CD14-positive monocyte (primary cell): ENCODE results near the gene EIPR1. TPM values are rescaled to one million over a fixed set of nuclear protein-coding genes. Genes with fewer than 3 reads are reported as not detected.

ENCODE experiments used
- DNase-seq, 3 donors: peaks; one replicate each; pipeline ENCODE4 v3.0.0-alpha.2; 2011 to 2022
- H2AFZ ChIP-seq: 2 replicates; pipeline ENCODE4 v1.6.0; 2012; ENCODE audit warnings: mild to moderate bottlenecking, low read depth, low read length, inconsistent platforms; ENCODE audit not compliant: insufficient read depth, poor library complexity, severe bottlenecking
- H3K27ac ChIP-seq, 2 donors: 1 replicate in 1 of 2; 2 replicates in 1 of 2; pipeline ENCODE4 v1.5.1; 2012 to 2013; ENCODE audit warnings: low read length in 2 of 2, control low read depth in 1 of 2, inconsistent platforms in 1 of 2, low read depth in 1 of 2, mild to moderate bottlenecking in 1 of 2
- H3K27me3 ChIP-seq, 2 donors: one replicate each; pipeline versions ENCODE4 v1.6.0 to v1.6.1; 2011 to 2013; ENCODE audit warnings: low read length in 2 of 2; ENCODE audit not compliant: control insufficient read depth in 2 of 2, insufficient read depth in 2 of 2
- H3K36me3 ChIP-seq, 2 donors: replicated peaks in 1 of 2; 1 replicate in 1 of 2; 2 replicates in 1 of 2; pipeline versions ENCODE4 v1.5.1 to v1.6.1; 2012 to 2013; ENCODE audit warnings: low read length in 2 of 2, control low read depth in 1 of 2, inconsistent platforms in 1 of 2, mild to moderate bottlenecking in 1 of 2; ENCODE audit not compliant: insufficient read depth in 2 of 2, control insufficient read depth in 1 of 2
- H3K4me1 ChIP-seq, 2 donors: 1 replicate in 1 of 2; 2 replicates in 1 of 2; pipeline versions ENCODE4 v1.5.1 to v1.6.1; 2012 to 2013; ENCODE audit warnings: low read length in 2 of 2, control low read depth in 1 of 2, inconsistent platforms in 1 of 2, mild to moderate bottlenecking in 1 of 2, moderate library complexity in 1 of 2; ENCODE audit not compliant: insufficient read depth in 2 of 2, control insufficient read depth in 1 of 2
- H3K4me2 ChIP-seq: replicated peaks from 2 replicates; pipeline ENCODE3; 2012; ENCODE audit warnings: low read length, moderate library complexity, mild to moderate bottlenecking; ENCODE audit not compliant: poor library complexity, severe bottlenecking; ENCODE audit errors: extremely low read depth
- H3K4me3 ChIP-seq, 3 experiments: fragments of 200-600 bp in 1 of 3; sonication (generic) in 1 of 3; replicated peaks in 1 of 3; 1 replicate in 2 of 3; 2 replicates in 1 of 3; pipeline ENCODE4 v1.5.1; 2011 to 2013; ENCODE audit warnings: low read length in 3 of 3, mild to moderate bottlenecking in 3 of 3, control low read depth in 2 of 3, low read depth in 2 of 3, inconsistent platforms in 1 of 3, moderate library complexity in 1 of 3
- H3K79me2 ChIP-seq: 2 replicates; pipeline ENCODE4 v1.6.0; 2012; ENCODE audit warnings: mild to moderate bottlenecking, control low read depth, inconsistent platforms, low read length, moderate library complexity; ENCODE audit not compliant: insufficient read depth
- H3K9ac ChIP-seq: 2 replicates; pipeline ENCODE4 v1.6.0; 2017; ENCODE audit warnings: low read length, mild to moderate bottlenecking; ENCODE audit not compliant: insufficient read depth, poor library complexity, severe bottlenecking
- H3K9me3 ChIP-seq, 2 donors: replicated peaks in 1 of 2; 1 replicate in 1 of 2; 2 replicates in 1 of 2; pipeline versions ENCODE4 v1.5.1 to v1.6.1; 2012 to 2013; ENCODE audit warnings: low read length in 2 of 2, control low read depth in 1 of 2; ENCODE audit not compliant: control insufficient read depth in 1 of 2, insufficient read depth in 1 of 2
- H4K20me1 ChIP-seq: 2 replicates; pipeline ENCODE4 v1.6.0; 2012; ENCODE audit warnings: mild to moderate bottlenecking, low read length, control low read depth, moderate library complexity; ENCODE audit not compliant: insufficient read depth
- H3K27ac Mint-ChIP-seq, 7 donors: one replicate each; pipeline ENCODE4 v1.8.0; 2020; ENCODE audit warnings: mild to moderate bottlenecking in 7 of 7, mixed read lengths in 7 of 7, moderate library complexity in 6 of 7, inconsistent platforms in 2 of 7
- H3K27me3 Mint-ChIP-seq, 3 donors: one replicate each; pipeline ENCODE4 v1.8.0; 2021 to 2022; ENCODE audit warnings: low read depth in 3 of 3, mild to moderate bottlenecking in 3 of 3, mixed read lengths in 3 of 3, moderate library complexity in 3 of 3, inconsistent platforms in 1 of 3
- H3K36me3 Mint-ChIP-seq, 2 donors: one replicate each; pipeline ENCODE4 v1.8.0; 2020; ENCODE audit warnings: mixed read lengths in 2 of 2, inconsistent platforms in 1 of 2, mild to moderate bottlenecking in 1 of 2
- H3K4me1 Mint-ChIP-seq: one replicate; pipeline ENCODE4 v1.8.0; 2020; ENCODE audit warnings: mild to moderate bottlenecking, mixed read lengths
- H3K4me3 Mint-ChIP-seq, 2 donors: one replicate each; pipeline ENCODE4 v1.8.0; 2020; ENCODE audit warnings: mild to moderate bottlenecking in 2 of 2, mixed read lengths in 2 of 2, moderate library complexity in 1 of 2
- H3K9me3 Mint-ChIP-seq, 7 donors: one replicate each; pipeline ENCODE4 v1.8.0; 2020 to 2022; ENCODE audit warnings: mixed read lengths in 7 of 7, mild to moderate bottlenecking in 6 of 7, moderate library complexity in 6 of 7, inconsistent platforms in 2 of 7
- CTCF ChIP-seq: fragments of 200-600 bp; IDR thresholded peaks from one replicate; pipeline ENCODE4 v1.8.0; 2022; ENCODE audit warnings: antibody characterized with exemption, mild to moderate bottlenecking
- WGBS: methylation state at CpG from one replicate; pipeline ENCODE4 v1.1.5; 2013; ENCODE audit warnings: missing lambda C conversion rate; ENCODE audit not compliant: insufficient coverage; 5-methylcytosine and 5-hydroxymethylcytosine counted together
- intact Hi-C, 2 donors: fragments of 100-400 bp; cut with micrococcal nuclease; formaldehyde crosslinking; loops; one replicate each; pipeline versions ENCODE4 v1.15.0 to v1.15.1; 2023
- polyA plus RNA-seq, 3 donors: library from polyadenylated mRNA; depleted of rRNA in 1 of 3; unstranded in 2 of 3; stranded (reverse) in 1 of 3; fragments of 300-500 nt in 2 of 3; fragments of >200 nt in 1 of 3; fragmentation: Illumina TruSeq in 2 of 3; gene quantifications; 1 replicate in 2 of 3; 2 replicates in 1 of 3; pipeline ENCODE4 v1.2.3, GENCODE V29; 2012 to 2021

The EIPR1 gene
- polyA plus RNA-seq, 3 donors = 19.0 to 22.4 (median 20.8) TPM

- H3K27ac ChIP-seq = no peak overlapping the region
- no peak overlapping the region for H2AFZ ChIP-seq
- peaks cover 0 to 3% (median 0%) of the 10 kb centered on the region in 3 donors for H3K27me3 Mint-ChIP-seq
- H3K79me2 ChIP-seq = no peaks in the 10 kb centered on the region
- no peak overlapping the region for H3K4me2 ChIP-seq
- intact Hi-C loops = no loop called here
- no peak overlapping the region for H3K4me3 Mint-ChIP-seq
- TF ChIP-seq CTCF = no peak
- H3K27ac Mint-ChIP-seq = peak overlapping the region in 1 of 7 donors; percentile 58
- H3K36me3 Mint-ChIP-seq = peaks cover 31 to 46% of the 10 kb centered on the region in 2 donors
- no peak overlapping the region for H3K4me3 ChIP-seq
- H3K27me3 ChIP-seq = no peaks in the 10 kb centered on the region
- no peak overlapping the region for H3K9ac ChIP-seq
- H3K4me1 ChIP-seq = no peaks in the 10 kb centered on the region
- peaks cover 5 to 33% of the 10 kb centered on the region in 2 donors for H3K36me3 ChIP-seq
- H3K9me3 ChIP-seq = no peaks in the 10 kb centered on the region
- WGBS = 100% methylated on average over 1 of the region's 5 CpGs
- H3K9me3 Mint-ChIP-seq = peaks cover 0 to 1% (median 0%) of the 10 kb centered on the region in 7 donors
- H4K20me1 ChIP-seq = no peaks in the 10 kb centered on the region
- DNase-seq = no peak
- H3K4me1 Mint-ChIP-seq = no peaks in the 10 kb centered on the region
These were observed 165.6 kb downstream of the EIPR1 start for GRCh38 chr2:3212061-3212362.

- no peaks in the 10 kb centered on the region for H3K4me1 ChIP-seq
- intact Hi-C loops = no loop called here
These were observed 166.2 kb downstream of the EIPR1 start for GRCh38 chr2:3211256-3212060.

More at GRCh38 chr2:3211256-3212060, 166.2 kb downstream of the EIPR1 start:
- 88% methylated on average over 20 of the region's 26 CpGs for WGBS
- Histone ChIP-seq H3K4me3 (no peak overlapping the region), H3K27ac (no peak overlapping the region), H3K36me3 (peaks cover 5 to 34% of the 10 kb centered on the region in 2 donors), H4K20me1 (no peaks in the 10 kb centered on the region), H3K79me2 (no peaks in the 10 kb centered on the region), H3K4me2 (no peak overlapping the region), H3K27me3 (no peaks in the 10 kb centered on the region), H3K9me3 (no peaks in the 10 kb centered on the region), H3K9ac (no peak overlapping the region), H2AFZ (no peak overlapping the region)
- DNase-seq = no peak
- Mint-ChIP-seq H3K4me1 (no peaks in the 10 kb centered on the region), H3K9me3 (peaks cover 0 to 3% (median 0%) of the 10 kb centered on the region in 7 donors), H3K27ac (no peak overlapping the region), H3K27me3 (peaks cover 0 to 3% (median 0%) of the 10 kb centered on the region in 3 donors), H3K4me3 (no peak overlapping the region), H3K36me3 (peaks cover 34 to 50% of the 10 kb centered on the region in 2 donors)
- TF ChIP-seq CTCF = no peak
